Left colon (tissue), 2 donors: Measurements from ENCODE around the gene AKAP7. TPM values are rescaled to one million over a fixed set of nuclear protein-coding genes. Genes with fewer than 3 reads are reported as not detected.
"Not testable (repeated sequence)": the region's sequence is repeated elsewhere in the genome, so short reads cannot be mapped to it uniquely, and the experiment has no call there.

Source experiments
- ATAC-seq: fragments of 200-7000 bp; cut with Tn5 transposase; one replicate; pipeline ENCODE4 v1.9.1; 2020; ENCODE audit warnings: mild to moderate bottlenecking, moderate library complexity
- DNase-seq, 2 donors: peaks; one replicate each; pipeline ENCODE4 v3.0.0-alpha.2; 2020
- intact Hi-C, 2 donors: fragments of 100-400 bp; cut with DNase I in 1 of 2; cut with micrococcal nuclease in 1 of 2; formaldehyde crosslinking; loops; one replicate each; pipeline versions ENCODE4 v1.11.2 to v1.14.0; 2022; cut with DNase I, micrococcal nuclease
- long read RNA-seq: library from polyadenylated mRNA; unstranded; transcript quantifications from one replicate; pipeline ENCODE4 v2.0.0, GENCODE V29; 2021
- total RNA-seq, 2 donors: library from RNA; stranded (reverse); fragmentation: NEBNext Ultra II Directional; extraction: Animal tissue kit (Norgen Biotek cat#: 25700); gene quantifications; one replicate each; pipeline ENCODE4 v1.2.1, GENCODE V29; 2021
- donor health status: DM: no; HTN: no; CAD: no.
- donor health status: DM: yes; HTN: yes; CAD: no.

Gene AKAP7
- total RNA-seq, result 10 to 100 TPM; 14.1 to 24.0 TPM
- long read RNA-seq, transcript AKAP7-205 (3 exons, 670 nt), result major isoform, 10 of 29 reads
- long read RNA-seq, transcript AKAP7-202 (2 exons, 2,461 nt), result minor isoform, 8 of 29 reads
- long read RNA-seq, partial matches to known transcripts, result 4 of 29 reads
- long read RNA-seq, other reads (novel, unspliced or antisense), result 5 of 29 reads

- peak; percentile 93 for ATAC-seq
- DNase-seq, result peak; percentile 63 to 78
- intact Hi-C loops, result no loop called here
These were observed at the start of gene AKAP7 for GRCh38 chr6:131135244-131136020. Gene AKAP7, plus strand, starts transcription at chr6:131135467. Its CDS starts 297 bp downstream, at chr6:131135764.

- ATAC-seq, intact Hi-C loops, DNase-seq: not testable (repeated sequence)
These were observed 44.9 kb upstream of the AKAP7 start for GRCh38 chr6:131090339-131090738.

- intact Hi-C loops, DNase-seq, ATAC-seq: not testable (repeated sequence)
These were observed 43.3 kb upstream of the AKAP7 start for GRCh38 chr6:131091944-131092343.

- intact Hi-C loops, result no loop called here
- DNase-seq (no peak), ATAC-seq (no peak)
These were observed 41.9 kb upstream of the AKAP7 start for GRCh38 chr6:131093334-131093733.

- intact Hi-C loops, result no loop called here
- no peak for DNase-seq
- ATAC-seq, result no peak
These were observed 38.5 kb upstream of the AKAP7 start for GRCh38 chr6:131096786-131097185.

- intact Hi-C loops, result no loop called here
- DNase-seq, result no peak
- ATAC-seq, result peak; percentile 92
These were observed 33.2 kb upstream of the AKAP7 start for GRCh38 chr6:131101911-131102680.

GRCh38 chr6:131103296-131103695 lies 32.0 kb upstream of the AKAP7 start:
- intact Hi-C loops, result no loop called here
- ATAC-seq, result no peak
- no peak for DNase-seq

- intact Hi-C loops, result no loop called here
- DNase-seq (no peak), ATAC-seq (peak; percentile 75)
These were observed 31.4 kb upstream of the AKAP7 start for GRCh38 chr6:131103901-131104300.

- DNase-seq (no peak), ATAC-seq (peak; percentile 70)
- intact Hi-C loops, result no loop called here
These were observed 28.1 kb upstream of the AKAP7 start for GRCh38 chr6:131107151-131107550.

- no peak for DNase-seq
- intact Hi-C loops, result no loop called here
- peak; percentile 77 for ATAC-seq
These were observed 23.0 kb upstream of the AKAP7 start for GRCh38 chr6:131112249-131112648.

GRCh38 chr6:131115651-131116050 lies 19.6 kb upstream of the AKAP7 start:
- ATAC-seq (no peak), DNase-seq (no peak)
- intact Hi-C loops, result loop anchor here (2.0 to 5.0 kb wide), 2 partner anchors 228 to 231 kb away; no protein-coding TSS in a partner anchor

- intact Hi-C loops, result loop anchor here (2.0 to 5.0 kb wide), 2 partner anchors 229 to 232 kb away; no protein-coding TSS in a partner anchor
- ATAC-seq, result no peak
- no peak for DNase-seq
These were observed 18.9 kb upstream of the AKAP7 start for GRCh38 chr6:131116321-131116720.

GRCh38 chr6:131116755-131117360 lies 18.4 kb upstream of the AKAP7 start:
- no peak for DNase-seq
- ATAC-seq, result peak; percentile 77
- intact Hi-C loops, result loop anchor here (2.0 to 5.0 kb wide), 2 partner anchors 230 to 232 kb away; no protein-coding TSS in a partner anchor

GRCh38 chr6:131117878-131118277 lies 17.4 kb upstream of the AKAP7 start:
- DNase-seq (no peak), ATAC-seq (peak; percentile 39)
- intact Hi-C loops, result loop anchor here (2.0 to 5.0 kb wide), 2 partner anchors 231 to 233 kb away; no protein-coding TSS in a partner anchor

- no peak for ATAC-seq
- DNase-seq, result no peak
- intact Hi-C loops, result no loop called here
These were observed 13.3 kb upstream of the AKAP7 start for GRCh38 chr6:131122007-131122406.

- DNase-seq (no peak), ATAC-seq (no peak)
- intact Hi-C loops, result no loop called here
These were observed 12.8 kb upstream of the AKAP7 start for GRCh38 chr6:131122516-131122915.

GRCh38 chr6:131124336-131125071 lies 10.8 kb upstream of the AKAP7 start:
- intact Hi-C loops, result no loop called here
- DNase-seq, result no peak
- ATAC-seq, result no peak

GRCh38 chr6:131125431-131125830 lies 9.8 kb upstream of the AKAP7 start:
- DNase-seq, result no peak
- intact Hi-C loops, result no loop called here
- no peak for ATAC-seq
